Measurements from ENCODE around the gene ZBTB14. TPM values are rescaled to one million over a fixed set of nuclear protein-coding genes. Genes with fewer than 3 reads are reported as not detected.

The ZBTB14 gene
- 12.8 TPM for polyA plus RNA-seq

GRCh38 chr18:5295231-5295920 lies at the start of gene ZBTB14:
ZBTB14 (minus strand) TSS chr18:5295726; CDS start chr18:5293246, 2,480 bp downstream.
- peak within 1 kb of the TSS; percentile 90 to 99 (median 98) for H3K4me3 Mint-ChIP-seq
- peaks cover 6% of the 10 kb centered on the region for H3K36me3 Mint-ChIP-seq
- peaks cover 15 to 32% (median 16%) of the 10 kb centered on the region in 3 donors for H3K4me1 Mint-ChIP-seq
- H3K27ac Mint-ChIP-seq = peak within 1 kb of the TSS; percentile 97 to 98 (median 97)
- no peaks in the 10 kb centered on the region for H3K9me3 Mint-ChIP-seq
- no peaks in the 10 kb centered on the region for H3K27me3 Mint-ChIP-seq

- Mint-ChIP-seq H3K9me3 (peaks cover 0 to 6% (median 3%) of the 10 kb centered on the region in 3 donors), H3K27me3 (peaks cover 4% of the 10 kb centered on the region), H3K36me3 (no peaks in the 10 kb centered on the region), H3K4me3 (no peak overlapping the region), H3K27ac (peak overlapping the region in 1 of 3 donors; percentile 28), H3K4me1 (no peaks in the 10 kb centered on the region)
Measured at GRCh38 chr18:5339202-5339834, 43.8 kb upstream of the ZBTB14 start.

GRCh38 chr18:5334456-5335075 lies 39.0 kb upstream of the ZBTB14 start:
- Mint-ChIP-seq H3K36me3 (no peaks in the 10 kb centered on the region), H3K4me3 (no peak overlapping the region), H3K27me3 (no peaks in the 10 kb centered on the region), H3K4me1 (no peaks in the 10 kb centered on the region), H3K27ac (no peak overlapping the region), H3K9me3 (peaks cover 0 to 3% (median 3%) of the 10 kb centered on the region in 3 donors)

- Mint-ChIP-seq H3K36me3 (peaks cover 2% of the 10 kb centered on the region), H3K27ac (no peak overlapping the region)
Measured at GRCh38 chr18:5318061-5318700, 22.7 kb upstream of the ZBTB14 start.

GRCh38 chr18:5317186-5317585 lies 21.7 kb upstream of the ZBTB14 start:
- H3K4me3 Mint-ChIP-seq = no peak overlapping the region
- no peaks in the 10 kb centered on the region for H3K27me3 Mint-ChIP-seq
- H3K27ac Mint-ChIP-seq = no peak overlapping the region
- H3K9me3 Mint-ChIP-seq = no peaks in the 10 kb centered on the region
- H3K36me3 Mint-ChIP-seq = peaks cover 2% of the 10 kb centered on the region
- H3K4me1 Mint-ChIP-seq = peaks cover 0 to 3% (median 1%) of the 10 kb centered on the region in 3 donors

More at GRCh38 chr18:5318061-5318700, 22.7 kb upstream of the ZBTB14 start:
- Mint-ChIP-seq H3K4me3 (no peak overlapping the region), H3K4me1 (peaks cover 0 to 1% (median 1%) of the 10 kb centered on the region in 3 donors), H3K27me3 (peaks cover 3% of the 10 kb centered on the region), H3K9me3 (peaks cover 0 to under 1% (median 0%) of the 10 kb centered on the region in 3 donors)

- Mint-ChIP-seq H3K27me3 (no peaks in the 10 kb centered on the region), H3K27ac (no peak overlapping the region), H3K4me3 (no peak overlapping the region), H3K36me3 (peaks cover 2% of the 10 kb centered on the region), H3K4me1 (peaks cover 1 to 3% (median 3%) of the 10 kb centered on the region in 3 donors), H3K9me3 (no peaks in the 10 kb centered on the region)
Measured at GRCh38 chr18:5315838-5316237, 20.3 kb upstream of the ZBTB14 start.

- Mint-ChIP-seq H3K27me3 (no peaks in the 10 kb centered on the region), H3K36me3 (no peaks in the 10 kb centered on the region), H3K27ac (no peak overlapping the region), H3K9me3 (no peaks in the 10 kb centered on the region), H3K4me1 (peaks cover 9 to 20% (median 11%) of the 10 kb centered on the region in 3 donors), H3K4me3 (no peak overlapping the region)
Measured at GRCh38 chr18:5311301-5311989, 15.9 kb upstream of the ZBTB14 start.

GRCh38 chr18:5309888-5310470 lies 14.5 kb upstream of the ZBTB14 start:
- peak overlapping the region; percentile 4 to 87 (median 86) for H3K27ac Mint-ChIP-seq
- H3K4me1 Mint-ChIP-seq = peaks cover 9 to 20% (median 11%) of the 10 kb centered on the region in 3 donors
- H3K27me3 Mint-ChIP-seq = no peaks in the 10 kb centered on the region
- no peaks in the 10 kb centered on the region for H3K9me3 Mint-ChIP-seq
- H3K4me3 Mint-ChIP-seq = peak overlapping the region in 3 of 4 donors; percentile 79 to 93 (median 88)
- H3K36me3 Mint-ChIP-seq = no peaks in the 10 kb centered on the region

GRCh38 chr18:5305835-5306234 lies 10.3 kb upstream of the ZBTB14 start:
- no peaks in the 10 kb centered on the region for H3K9me3 Mint-ChIP-seq
- H3K27ac Mint-ChIP-seq = no peak overlapping the region
- no peak overlapping the region for H3K4me3 Mint-ChIP-seq
- peaks cover 8 to 19% (median 8%) of the 10 kb centered on the region in 3 donors for H3K4me1 Mint-ChIP-seq
- peaks cover 9% of the 10 kb centered on the region for H3K27me3 Mint-ChIP-seq
- peaks cover 1% of the 10 kb centered on the region for H3K36me3 Mint-ChIP-seq

- Mint-ChIP-seq H3K4me3 (no peak overlapping the region), H3K4me1 (peaks cover 0 to 3% (median 0%) of the 10 kb centered on the region in 3 donors), H3K36me3 (peaks cover 1% of the 10 kb centered on the region), H3K9me3 (no peaks in the 10 kb centered on the region), H3K27me3 (peaks cover 12% of the 10 kb centered on the region), H3K27ac (no peak overlapping the region)
Measured at GRCh38 chr18:5304232-5304631, 8.7 kb upstream of the ZBTB14 start.

GRCh38 chr18:5303636-5304035 lies 8.1 kb upstream of the ZBTB14 start:
- Mint-ChIP-seq H3K27me3 (peaks cover 12% of the 10 kb centered on the region), H3K9me3 (no peaks in the 10 kb centered on the region), H3K4me3 (no peak overlapping the region), H3K4me1 (no peaks in the 10 kb centered on the region), H3K27ac (no peak overlapping the region), H3K36me3 (peaks cover 1% of the 10 kb centered on the region)

GRCh38 chr18:5302606-5303005 lies 7.1 kb upstream of the ZBTB14 start:
- H3K4me3 Mint-ChIP-seq = peak overlapping the region in 1 of 4 donors; percentile 23
- peaks cover 1% of the 10 kb centered on the region for H3K36me3 Mint-ChIP-seq
- H3K27ac Mint-ChIP-seq = peak overlapping the region in 1 of 3 donors; percentile 57
- no peaks in the 10 kb centered on the region for H3K9me3 Mint-ChIP-seq
- peaks cover 12% of the 10 kb centered on the region for H3K27me3 Mint-ChIP-seq
- no peaks in the 10 kb centered on the region for H3K4me1 Mint-ChIP-seq

GRCh38 chr18:5300476-5301010 lies 5.0 kb upstream of the ZBTB14 start:
- Mint-ChIP-seq H3K9me3 (no peaks in the 10 kb centered on the region), H3K4me1 (peaks cover 3 to 10% (median 3%) of the 10 kb centered on the region in 3 donors), H3K27ac (no peak overlapping the region), H3K36me3 (peaks cover 1% of the 10 kb centered on the region), H3K27me3 (peaks cover 12% of the 10 kb centered on the region), H3K4me3 (no peak overlapping the region)

Data from IgD-negative memory B cell (primary cell).